DND-41 (cell line): ENCODE data around the gene ITGAV.

Source experiments
- ATAC-seq: fragments of 200-7000 bp; cut with Tn5 transposase; 3 replicates; pipeline ENCODE4 v1.9.1; 2021; ENCODE audit warnings: low read depth; ENCODE audit not compliant: insufficient read depth
- DNase-seq: peaks from one replicate; pipeline ENCODE4 v3.0.0-alpha.2; 2020
- H2AFZ ChIP-seq: 2 replicates; pipeline ENCODE4 v1.6.0; 2012; ENCODE audit warnings: low read depth, low read length
- H3K27ac ChIP-seq: 2 replicates; pipeline ENCODE4 v1.5.1; 2012; ENCODE audit warnings: low read length, inconsistent platforms
- H3K27me3 ChIP-seq: fragments of 200-600 bp; sonication (generic); 2 replicates; pipeline ENCODE4 v1.6.0; 2012; ENCODE audit warnings: low read length, mild to moderate bottlenecking, inconsistent platforms; ENCODE audit not compliant: insufficient read depth, poor library complexity
- H3K36me3 ChIP-seq: 2 replicates; pipeline ENCODE4 v1.5.1; 2012; ENCODE audit warnings: low read length, inconsistent platforms; ENCODE audit not compliant: insufficient read depth
- H3K4me1 ChIP-seq: 2 replicates; pipeline ENCODE4 v1.5.1; 2012; ENCODE audit warnings: mild to moderate bottlenecking, low read length; ENCODE audit not compliant: insufficient read depth
- H3K4me2 ChIP-seq: 2 replicates; pipeline ENCODE4 v1.6.0; 2012; ENCODE audit warnings: mild to moderate bottlenecking, moderate library complexity, low read length, inconsistent platforms; ENCODE audit not compliant: insufficient read depth
- H3K4me3 ChIP-seq, 2 experiments: fragments of 200-600 bp in 1 of 2; shearing (Covaris generic) in 1 of 2; 2 replicates each; pipeline ENCODE4 v1.5.1; 2012 to 2016; ENCODE audit warnings: inconsistent platforms in 2 of 2, low read length in 2 of 2, mild to moderate bottlenecking in 2 of 2, low read depth in 1 of 2, moderate library complexity in 1 of 2
- H3K79me2 ChIP-seq: 2 replicates; pipeline ENCODE4 v1.6.0; 2012; ENCODE audit warnings: low read length, inconsistent platforms; ENCODE audit not compliant: insufficient read depth
- H3K9ac ChIP-seq: 2 replicates; pipeline ENCODE4 v1.6.0; 2012; ENCODE audit warnings: low read depth, mild to moderate bottlenecking, inconsistent platforms, low read length, moderate library complexity
- H3K9me3 ChIP-seq: 2 replicates; pipeline ENCODE4 v1.5.1; 2012; ENCODE audit warnings: low read length, moderate library complexity, mild to moderate bottlenecking, inconsistent platforms; ENCODE audit not compliant: insufficient read depth, severe bottlenecking
- H4K20me1 ChIP-seq: 2 replicates; pipeline ENCODE4 v1.6.0; 2012; ENCODE audit warnings: low read length; ENCODE audit not compliant: insufficient read depth
- EZH2 ChIP-seq: IDR thresholded peaks from 3 replicates; pipeline ENCODE4 v1.6.1; 2012; ENCODE audit warnings: borderline replicate concordance, low read depth, mild to moderate bottlenecking, moderate library complexity, low read length, inconsistent platforms; ENCODE audit not compliant: severe bottlenecking
- TF ChIP-seq, protein P1 (sequence below): IDR thresholded peaks from 2 replicates; pipeline ENCODE4 v1.5.1; 2012; ENCODE audit warnings: borderline replicate concordance, low read length, moderate library complexity, mild to moderate bottlenecking; ENCODE audit not compliant: poor library complexity, severe bottlenecking; ENCODE audit errors: extremely low read depth

ITGAV gene

DNA sequence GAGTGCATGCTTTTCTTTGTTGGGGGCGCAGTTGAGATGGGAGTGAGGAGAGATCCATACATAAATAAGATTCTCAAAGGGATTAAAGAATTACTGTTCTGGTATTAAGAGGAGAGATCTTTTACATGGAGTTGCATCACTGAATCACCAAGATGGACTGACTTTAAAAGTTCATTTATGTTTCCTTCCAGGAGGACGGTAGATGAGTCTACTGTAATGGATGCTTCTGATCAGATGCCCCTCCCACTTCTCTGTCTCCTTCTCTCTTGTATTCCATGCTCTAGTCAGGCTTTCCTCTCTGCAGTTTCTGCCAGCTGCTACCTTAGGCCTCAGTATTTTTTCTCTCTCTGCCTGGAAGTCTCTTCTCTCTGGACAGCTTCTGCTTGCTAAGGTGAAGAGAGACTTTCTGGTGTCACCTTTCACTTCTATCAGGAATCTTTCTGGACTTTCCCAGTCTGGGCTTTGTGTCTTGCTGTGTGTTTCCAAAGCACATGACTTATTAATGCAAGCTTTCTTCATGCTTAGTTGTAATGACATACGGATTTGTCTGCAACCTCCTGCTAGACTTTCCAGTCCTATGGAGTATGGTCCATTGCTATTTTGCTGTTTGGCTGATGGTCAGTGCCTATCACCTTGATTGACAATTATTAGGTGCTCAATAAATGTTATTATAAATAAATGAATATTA is 127.6 kb downstream of the ITGAV start:
- no peaks in the 10 kb centered on the region for H3K36me3 ChIP-seq
- TF ChIP-seq EZH2 = no peak
- TF ChIP-seq, protein P1, sequence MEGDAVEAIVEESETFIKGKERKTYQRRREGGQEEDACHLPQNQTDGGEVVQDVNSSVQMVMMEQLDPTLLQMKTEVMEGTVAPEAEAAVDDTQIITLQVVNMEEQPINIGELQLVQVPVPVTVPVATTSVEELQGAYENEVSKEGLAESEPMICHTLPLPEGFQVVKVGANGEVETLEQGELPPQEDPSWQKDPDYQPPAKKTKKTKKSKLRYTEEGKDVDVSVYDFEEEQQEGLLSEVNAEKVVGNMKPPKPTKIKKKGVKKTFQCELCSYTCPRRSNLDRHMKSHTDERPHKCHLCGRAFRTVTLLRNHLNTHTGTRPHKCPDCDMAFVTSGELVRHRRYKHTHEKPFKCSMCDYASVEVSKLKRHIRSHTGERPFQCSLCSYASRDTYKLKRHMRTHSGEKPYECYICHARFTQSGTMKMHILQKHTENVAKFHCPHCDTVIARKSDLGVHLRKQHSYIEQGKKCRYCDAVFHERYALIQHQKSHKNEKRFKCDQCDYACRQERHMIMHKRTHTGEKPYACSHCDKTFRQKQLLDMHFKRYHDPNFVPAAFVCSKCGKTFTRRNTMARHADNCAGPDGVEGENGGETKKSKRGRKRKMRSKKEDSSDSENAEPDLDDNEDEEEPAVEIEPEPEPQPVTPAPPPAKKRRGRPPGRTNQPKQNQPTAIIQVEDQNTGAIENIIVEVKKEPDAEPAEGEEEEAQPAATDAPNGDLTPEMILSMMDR = no peak
- H3K4me1 ChIP-seq = no peaks in the 10 kb centered on the region
- no peak for DNase-seq
- no peaks in the 10 kb centered on the region for H3K9me3 ChIP-seq
- H3K4me3 ChIP-seq = no peak overlapping the region
- no peak overlapping the region for H3K9ac ChIP-seq
- no peak for ATAC-seq
- no peak overlapping the region for H2AFZ ChIP-seq
- H3K79me2 ChIP-seq = no peaks in the 10 kb centered on the region
- H4K20me1 ChIP-seq = no peaks in the 10 kb centered on the region
- no peaks in the 10 kb centered on the region for H3K27me3 ChIP-seq
- no peak overlapping the region for H3K27ac ChIP-seq
- H3K4me2 ChIP-seq = no peak overlapping the region

DNA sequence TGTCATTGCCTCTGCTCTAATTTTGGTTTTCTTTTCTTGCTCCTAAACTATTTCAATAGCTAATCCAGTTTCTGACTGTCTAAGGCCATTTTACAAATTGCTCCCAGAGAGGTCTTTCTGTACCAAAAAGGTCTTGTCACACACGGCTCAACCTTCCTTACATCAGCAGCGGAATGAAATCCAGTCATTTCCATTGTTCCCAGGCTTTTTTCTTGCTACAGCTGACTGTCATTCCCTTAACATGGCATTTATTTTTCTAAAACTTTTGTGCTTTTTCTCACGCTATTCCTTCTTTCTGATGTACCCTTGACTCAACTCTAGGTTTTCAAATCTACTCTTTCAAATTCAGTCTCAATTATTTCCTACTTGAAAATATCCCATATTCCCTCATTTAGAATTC is 128.3 kb downstream of the ITGAV start:
- DNase-seq (no peak), ATAC-seq (no peak)
- H3K4me2 ChIP-seq = no peak overlapping the region
- no peak overlapping the region for H3K4me3 ChIP-seq
- no peaks in the 10 kb centered on the region for H3K4me1 ChIP-seq
- H3K27ac ChIP-seq = no peak overlapping the region
- no peak overlapping the region for H3K9ac ChIP-seq
- no peaks in the 10 kb centered on the region for H3K27me3 ChIP-seq
- no peaks in the 10 kb centered on the region for H3K9me3 ChIP-seq
- H2AFZ ChIP-seq = no peak overlapping the region
- no peaks in the 10 kb centered on the region for H3K79me2 ChIP-seq
- H4K20me1 ChIP-seq = no peaks in the 10 kb centered on the region
- H3K36me3 ChIP-seq = no peaks in the 10 kb centered on the region
- TF ChIP-seq, protein P1 = no peak
- TF ChIP-seq EZH2 = no peak

DNA sequence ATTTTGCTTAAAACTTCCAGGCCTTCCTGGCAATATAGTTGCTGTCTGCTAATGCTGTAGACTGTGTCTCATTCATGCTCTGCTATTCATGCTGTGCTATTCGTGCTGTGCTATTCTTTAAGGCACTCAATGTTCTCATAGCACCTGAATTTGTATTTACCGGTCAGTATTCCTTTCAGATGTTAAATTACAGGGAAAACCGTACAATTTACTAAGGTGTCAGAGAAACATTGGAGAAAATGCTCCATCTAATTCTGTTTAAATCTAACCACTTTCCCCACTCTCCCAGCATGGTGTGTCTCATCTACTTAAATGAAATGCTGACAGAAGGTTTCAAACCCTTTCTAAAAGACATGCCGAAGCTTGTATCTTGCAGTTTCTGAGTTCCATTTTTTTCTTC is 129.0 kb downstream of the ITGAV start:
- Histone ChIP-seq H2AFZ (no peak overlapping the region), H3K4me2 (no peak overlapping the region), H3K9ac (no peak overlapping the region), H3K27me3 (no peaks in the 10 kb centered on the region), H3K36me3 (no peaks in the 10 kb centered on the region), H3K4me3 (no peak overlapping the region), H4K20me1 (no peaks in the 10 kb centered on the region), H3K4me1 (no peaks in the 10 kb centered on the region), H3K9me3 (no peaks in the 10 kb centered on the region), H3K27ac (no peak overlapping the region), H3K79me2 (no peaks in the 10 kb centered on the region)
- DNase-seq (no peak), ATAC-seq (no peak)
- TF ChIP-seq, protein P1 = no peak
- no peak for TF ChIP-seq EZH2

DNA sequence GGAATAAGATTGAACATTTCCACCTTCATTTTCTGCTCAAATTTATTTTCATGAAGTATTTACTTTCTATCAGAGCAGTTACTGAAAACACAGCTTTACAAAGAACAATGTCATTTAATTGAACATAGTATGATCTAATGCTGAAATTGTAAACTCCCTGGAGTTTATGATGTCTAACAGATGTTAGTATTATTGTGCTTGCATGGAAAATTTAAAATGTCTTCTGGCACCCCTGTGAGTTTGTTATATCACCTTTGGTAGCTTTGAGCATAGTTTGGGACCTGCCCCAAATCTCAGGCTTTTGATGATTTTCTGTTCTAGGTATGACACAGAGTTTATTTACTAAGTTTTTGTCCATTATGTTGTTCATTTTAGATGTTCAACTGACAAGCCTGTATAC is 132.1 kb downstream of the ITGAV start:
- Histone ChIP-seq H3K27ac (no peak overlapping the region), H3K4me1 (no peaks in the 10 kb centered on the region), H3K27me3 (no peaks in the 10 kb centered on the region), H3K4me3 (no peak overlapping the region), H3K79me2 (no peaks in the 10 kb centered on the region), H3K9ac (no peak overlapping the region), H3K36me3 (no peaks in the 10 kb centered on the region), H3K4me2 (no peak overlapping the region), H4K20me1 (no peaks in the 10 kb centered on the region), H3K9me3 (no peaks in the 10 kb centered on the region), H2AFZ (no peak overlapping the region)
- TF ChIP-seq EZH2 = no peak
- ATAC-seq (no peak), DNase-seq (no peak)
